IMR-90 (cell line): Measurements from ENCODE around the gene ORAI3. TPM values are rescaled to one million over a fixed set of nuclear protein-coding genes. Genes with fewer than 3 reads are reported as not detected.

Source experiments
- ATAC-seq: fragments of 200-7000 bp; cut with Tn5 transposase; 2 replicates; pipeline ENCODE4 v1.9.1; 2020; ENCODE audit warnings: low read depth, mild to moderate bottlenecking, moderate library complexity
- BruUV-seq: library from RNA; stranded (reverse); fragments of 400-500 nt; replicated peaks from 2 replicates; lab custom pipeline; 2021; lab: Mats Ljungman, UMichigan
- CTCF ChIA-PET: fragments of 300-600 bp; formaldehyde crosslinking; extraction: SDS; loops from one replicate; lab custom pipeline; 2021; ENCODE audit warnings: antibody characterized with exemption; lab: Yijun Ruan, JAX
- POLR2A ChIA-PET: fragments of 300-600 bp; sonication (Branson Sonifier 250); formaldehyde crosslinking; loops from one replicate; lab custom pipeline; 2022; ENCODE audit warnings: antibody characterized with exemption; ENCODE audit not compliant: unreplicated experiment; lab: Charles Lee
- DNase-seq: peaks from one replicate; pipeline ENCODE4 v3.0.0; 2013
- H2AFZ ChIP-seq: replicated peaks from 2 replicates; pipeline ENCODE3; 2013; ENCODE audit warnings: low read length, mild to moderate bottlenecking; ENCODE audit not compliant: poor library complexity
- H2AK5ac ChIP-seq: 2 replicates; pipeline ENCODE4 v1.6.1; 2013; ENCODE audit warnings: low read depth, low read length, inconsistent platforms
- H2AK9ac ChIP-seq: replicated peaks from 2 replicates; pipeline ENCODE3; 2013; ENCODE audit warnings: mild to moderate bottlenecking, low read depth, low read length, moderate library complexity; ENCODE audit not compliant: poor library complexity
- H2BK120ac ChIP-seq: 2 replicates; pipeline ENCODE4 v1.6.1; 2013; ENCODE audit warnings: low read depth, low read length, inconsistent platforms
- H2BK15ac ChIP-seq: 3 replicates; pipeline ENCODE4 v1.6.1; 2013; ENCODE audit warnings: low read depth, low read length, inconsistent platforms
- H2BK20ac ChIP-seq: 2 replicates; pipeline ENCODE4 v1.6.1; 2013; ENCODE audit warnings: low read depth, mild to moderate bottlenecking, inconsistent platforms, low read length, moderate library complexity
- H2BK5ac ChIP-seq: 2 replicates; pipeline ENCODE4 v1.6.1; 2013; ENCODE audit warnings: mild to moderate bottlenecking, low read depth, low read length, inconsistent platforms; ENCODE audit not compliant: poor library complexity, severe bottlenecking
- H3K14ac ChIP-seq: replicated peaks from 2 replicates; pipeline ENCODE4 v1.6.1; 2013; ENCODE audit warnings: low read depth, low read length, inconsistent platforms
- H3K18ac ChIP-seq: 2 replicates; pipeline ENCODE4 v1.6.1; 2013; ENCODE audit warnings: low read depth, low read length, control low read depth
- H3K23ac ChIP-seq: 2 replicates; pipeline ENCODE4 v1.6.1; 2013; ENCODE audit warnings: low read depth, low read length, inconsistent platforms
- H3K27ac ChIP-seq: 2 replicates; pipeline ENCODE4 v1.5.1; 2013; ENCODE audit warnings: mild to moderate bottlenecking, control low read depth, low read length; ENCODE audit not compliant: insufficient read depth
- H3K27me3 ChIP-seq: 2 replicates; pipeline ENCODE4 v1.6.1; 2013; ENCODE audit warnings: low read length; ENCODE audit not compliant: control insufficient read depth, insufficient read depth
- H3K36me3 ChIP-seq: 2 replicates; pipeline ENCODE4 v1.6.1; 2013; ENCODE audit warnings: low read length, mixed read lengths; ENCODE audit not compliant: control insufficient read depth, insufficient read depth
- H3K4ac ChIP-seq: 2 replicates; pipeline ENCODE4 v1.6.1; 2013; ENCODE audit warnings: low read depth, low read length, inconsistent platforms
- H3K4me1 ChIP-seq: 2 replicates; pipeline ENCODE4 v1.6.1; 2013; ENCODE audit warnings: low read length, mixed read lengths; ENCODE audit not compliant: control insufficient read depth, insufficient read depth
- H3K4me2 ChIP-seq: 2 replicates; pipeline ENCODE4 v1.6.1; 2013; ENCODE audit warnings: low read depth, mild to moderate bottlenecking, control low read depth, low read length, moderate library complexity
- H3K4me3 ChIP-seq: 2 replicates; pipeline ENCODE4 v1.5.1; 2013; ENCODE audit warnings: low read depth, mild to moderate bottlenecking, control low read depth, low read length, moderate library complexity; ENCODE audit not compliant: insufficient read depth
- H3K56ac ChIP-seq: 2 replicates; pipeline ENCODE4 v1.6.1; 2013; ENCODE audit warnings: low read length, inconsistent platforms; ENCODE audit not compliant: insufficient read depth; ENCODE audit errors: extremely low read depth
- H3K79me1 ChIP-seq, 2 experiments: 2 replicates each; pipeline ENCODE4 v1.6.1; 2013; ENCODE audit warnings: low read length in 2 of 2, inconsistent platforms in 1 of 2, low read depth in 1 of 2
- H3K9ac ChIP-seq: 2 replicates; pipeline ENCODE4 v1.6.1; 2013; ENCODE audit warnings: low read depth, low read length, control low read depth
- H3K9me1 ChIP-seq: 2 replicates; pipeline ENCODE4 v1.6.1; 2013; ENCODE audit warnings: low read length, inconsistent platforms; ENCODE audit not compliant: insufficient read depth
- H3K9me3 ChIP-seq: 2 replicates; pipeline ENCODE4 v1.6.1; 2013; ENCODE audit warnings: low read length; ENCODE audit not compliant: control insufficient read depth, insufficient read depth
- H4K20me1 ChIP-seq: 2 replicates; pipeline ENCODE4 v1.6.1; 2013; ENCODE audit warnings: low read length, inconsistent platforms; ENCODE audit not compliant: insufficient read depth
- H4K5ac ChIP-seq: 2 replicates; pipeline ENCODE4 v1.6.1; 2013; ENCODE audit warnings: mild to moderate bottlenecking, low read depth, low read length, control low read depth
- H4K8ac ChIP-seq, 2 experiments: 2 replicates each; pipeline ENCODE4 v1.6.1; 2013; ENCODE audit warnings: low read depth in 2 of 2, low read length in 2 of 2, control low read depth in 1 of 2, inconsistent platforms in 1 of 2
- H4K91ac ChIP-seq: 2 replicates; pipeline ENCODE4 v1.6.1; 2013; ENCODE audit warnings: low read depth, low read length, inconsistent platforms; ENCODE audit not compliant: insufficient read depth
- FOS ChIP-seq: fragments of 150-350 bp; IDR thresholded peaks from 2 replicates; pipeline ENCODE4 v1.6.1; 2016; ENCODE audit warnings: low read depth, low read length
- MXI1 ChIP-seq: IDR thresholded peaks from 2 replicates; pipeline ENCODE4 v1.6.1; 2012; ENCODE audit warnings: low read depth, mild to moderate bottlenecking, low read length, moderate library complexity, borderline replicate concordance
- RAD21 ChIP-seq: IDR thresholded peaks from 2 replicates; pipeline ENCODE4 v1.6.1; 2012; ENCODE audit warnings: low read length, improper control_type of control experiment
- WGBS, 2 experiments: methylation state at CpG; one replicate each; pipeline versions ENCODE4 v1.1.5 to v1.1.7; 2013; ENCODE audit warnings: missing lambda C conversion rate in 2 of 2; ENCODE audit not compliant: insufficient read length in 1 of 2; ENCODE audit errors: extremely low coverage in 2 of 2; 5-methylcytosine and 5-hydroxymethylcytosine counted together
- dilution Hi-C: fragments of 300-500 bp; cut with HindIII; formaldehyde crosslinking; loops from one replicate; pipeline ENCODE4 v1.14.3; 2018; ENCODE audit warnings: low sequenced_read_pairs; ENCODE audit not compliant: unreplicated experiment
- in situ Hi-C: fragments of 300-500 bp; cut with MboI; formaldehyde crosslinking; loops from 3 replicates; pipeline ENCODE4 v1.14.3; 2019; ENCODE audit warnings: low sequenced_read_pairs, inconsistent platforms, mixed read lengths
- intact Hi-C: fragments of 100-400 bp; cut with micrococcal nuclease; formaldehyde crosslinking; loops from 2 replicates; pipeline ENCODE4 v1.10.0; 2022
- polyA plus RNA-seq, 3 experiments: library from polyadenylated mRNA; depleted of rRNA; stranded (reverse); fragments of >200 nt; gene quantifications; 2 replicates each; pipeline ENCODE4 v1.2.3, GENCODE V29; 2012; ENCODE audit warnings: low replicate concordance in 1 of 3
- total RNA-seq: library from RNA; depleted of rRNA; stranded (reverse); fragments of >200 nt; gene quantifications from 2 replicates; pipeline ENCODE4 v1.2.3, GENCODE V29; 2012

Gene ORAI3
- total and polyA plus RNA-seq, 2 of the 4 experiments (the other 2 are of a cell fraction) = 6.8 to 16.9 TPM

- H2BK120ac ChIP-seq = peak overlapping the region; percentile 92
- no peak for TF ChIP-seq RAD21
- TF ChIP-seq MXI1 = 0 out of 2 replicates have a peak, but pooled peaks have one; percentile 20
- TF ChIP-seq FOS = 0 out of 2 replicates have a peak, but pooled peaks have one; percentile 8
- H3K18ac ChIP-seq = peak overlapping the region; percentile 88
- 1% methylated on average over 15 of the region's 42 CpGs; no CpG with 5 or more reads in 1 of the 2 experiments for WGBS, 2 experiments
- no peaks in the 10 kb centered on the region for H3K27me3 ChIP-seq
- BruUV-seq = TSS peak; percentile 50
- peaks cover 4% of the 10 kb centered on the region; the same call in 1 of the 2 replicates for H4K20me1 ChIP-seq
- ChIA-PET CTCF (interaction anchor here (0.7 kb wide), 1 partner anchor 943 kb away, joined by 3 read pairs; no protein-coding TSS in a partner anchor), POLR2A (interaction anchor here (0.7 kb wide), 1 partner anchor 15 kb away, joined by 3 read pairs; no protein-coding TSS in a partner anchor)
- H3K56ac ChIP-seq = peak overlapping the region; percentile 92
- DNase-seq (peak; percentile 99), ATAC-seq (peak; percentile 80)
- H3K23ac ChIP-seq = peak overlapping the region; percentile 87
- peak overlapping the region; percentile 98 for H4K91ac ChIP-seq
- peak overlapping the region; percentile 98 for H2AK9ac ChIP-seq
- peak overlapping the region; percentile 77 for H3K9ac ChIP-seq
- peak overlapping the region; percentile 97 for H2BK5ac ChIP-seq
- in situ Hi-C loops (no loop called here), intact Hi-C loops (loop anchor here (5.0 kb wide), 2 partner anchors 160 to 225 kb away; partner anchors contain the start of genes CFAP119, RNF40 and SRCAP), dilution Hi-C loops (no loop called here)
- H3K4me3 ChIP-seq = peak overlapping the region; percentile 59
- H3K9me1 ChIP-seq = no peaks in the 10 kb centered on the region
- peak overlapping the region; percentile 94 for H3K14ac ChIP-seq
- peak overlapping the region; percentile 98 for H3K4ac ChIP-seq
- H3K9me3 ChIP-seq = no peaks in the 10 kb centered on the region
- peaks cover 2% of the 10 kb centered on the region; the same call in 1 of the 2 replicates for H3K4me1 ChIP-seq
- peak overlapping the region; percentile 73 for H3K4me2 ChIP-seq
- H3K27ac ChIP-seq = peak overlapping the region; percentile 94
- H2AFZ ChIP-seq = peak overlapping the region; percentile 99
- peak overlapping the region; percentile 96 for H4K5ac ChIP-seq
- H2BK15ac ChIP-seq = peak overlapping the region; percentile 94; the same call in 2 of the 3 replicates
- peak overlapping the region; percentile 83 to 99 for H4K8ac ChIP-seq
- peaks cover 10% of the 10 kb centered on the region; the same call in 1 of the 2 replicates for H3K36me3 ChIP-seq
- H3K79me1 ChIP-seq = peaks cover 4 to 37% of the 10 kb centered on the region in 2 experiments; a peak in 2 of 4 replicates
- H2BK20ac ChIP-seq = peak overlapping the region; percentile 65
- peak overlapping the region; percentile 100 for H2AK5ac ChIP-seq
Measured at GRCh38 chr16:30922420-30922959, 26.4 kb upstream of the ORAI3 start.
